Activated CD8-positive, alpha-beta memory T cell treated with anti-CD3 and anti-CD28 coated beads, Interleukin-2, amount 50 U/mL, for 4 hours (primary cell): ENCODE results near the gene NPFFR1.

ENCODE experiments used
- DNase-seq: peaks from one replicate; pipeline ENCODE4 v3.0.0-alpha.2; 2020

The NPFFR1 gene

GRCh38 chr10:70315276-70315675 is 31.5 kb upstream of the NPFFR1 start:
- no peak for DNase-seq

GRCh38 chr10:70312972-70313371 is 29.2 kb upstream of the NPFFR1 start:
- DNase-seq = no peak

GRCh38 chr10:70312249-70312648 is 28.4 kb upstream of the NPFFR1 start:
- no peak for DNase-seq

- DNase-seq = no peak
Observed at GRCh38 chr10:70311698-70312097, 27.9 kb upstream of the NPFFR1 start.

GRCh38 chr10:70309661-70310060 is 25.9 kb upstream of the NPFFR1 start:
- no peak for DNase-seq

GRCh38 chr10:70308121-70309060 is 24.6 kb upstream of the NPFFR1 start:
- DNase-seq = no peak

GRCh38 chr10:70306886-70307520 is 23.2 kb upstream of the NPFFR1 start:
- DNase-seq = no peak

GRCh38 chr10:70306181-70306705 is 22.4 kb upstream of the NPFFR1 start:
- DNase-seq = no peak

GRCh38 chr10:70303730-70304129 is 19.9 kb upstream of the NPFFR1 start:
- DNase-seq = no peak

GRCh38 chr10:70302292-70302691 is 18.5 kb upstream of the NPFFR1 start:
- DNase-seq = no peak

- DNase-seq = no peak
Observed at GRCh38 chr10:70300908-70301597, 17.2 kb upstream of the NPFFR1 start.

GRCh38 chr10:70300461-70300860 is 16.7 kb upstream of the NPFFR1 start:
- DNase-seq = no peak

- no peak for DNase-seq
Observed at GRCh38 chr10:70299876-70300275, 16.1 kb upstream of the NPFFR1 start.

- no peak for DNase-seq
Observed at GRCh38 chr10:70298393-70298792, 14.6 kb upstream of the NPFFR1 start.

GRCh38 chr10:70297224-70297623 is 13.4 kb upstream of the NPFFR1 start:
- no peak for DNase-seq

- DNase-seq = no peak
Observed at GRCh38 chr10:70296406-70296899, 12.6 kb upstream of the NPFFR1 start.

GRCh38 chr10:70295926-70296325 is 12.1 kb upstream of the NPFFR1 start:
- no peak for DNase-seq

GRCh38 chr10:70295321-70295720 is 11.5 kb upstream of the NPFFR1 start:
- DNase-seq = no peak

- DNase-seq = no peak
Observed at GRCh38 chr10:70293169-70293843, 9.5 kb upstream of the NPFFR1 start.

- no peak for DNase-seq
Observed at GRCh38 chr10:70292004-70292403, 8.2 kb upstream of the NPFFR1 start.

GRCh38 chr10:70289739-70290138 is 5.9 kb upstream of the NPFFR1 start:
- DNase-seq = no peak

- DNase-seq = no peak
Observed at GRCh38 chr10:70286616-70287015, 2.8 kb upstream of the NPFFR1 start.

GRCh38 chr10:70285476-70285831 is 1.6 kb upstream of the NPFFR1 start:
- no peak for DNase-seq
